HG02798 (cell line): ENCODE data around the gene NSD2.

Experiments used
- ATAC-seq: cut with Tn5 transposase; IDR thresholded peaks from one replicate; pipeline ENCODE4 v1.9.1; 2021; ENCODE audit warnings: mild to moderate bottlenecking; ENCODE audit not compliant: unreplicated experiment, poor library complexity

NSD2 gene

DNA sequence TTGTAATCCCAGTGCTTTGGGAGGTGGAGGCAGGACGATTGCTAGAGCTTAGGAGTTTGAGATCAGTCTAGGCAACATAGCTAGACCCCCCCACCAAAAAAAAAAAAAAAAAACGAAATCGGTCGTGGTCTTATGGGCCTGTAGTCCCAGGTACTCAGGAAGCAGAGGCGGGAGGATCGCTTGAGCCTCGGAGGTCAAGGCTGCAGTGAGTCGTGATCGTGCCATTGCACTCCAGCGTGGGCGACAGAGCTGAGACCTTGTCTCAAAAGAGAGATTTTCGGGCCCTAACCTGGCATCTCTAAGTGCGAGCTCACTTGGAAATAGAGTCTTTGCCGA, 8.3 kb upstream of the NSD2 start:
- ATAC-seq: no peak

DNA sequence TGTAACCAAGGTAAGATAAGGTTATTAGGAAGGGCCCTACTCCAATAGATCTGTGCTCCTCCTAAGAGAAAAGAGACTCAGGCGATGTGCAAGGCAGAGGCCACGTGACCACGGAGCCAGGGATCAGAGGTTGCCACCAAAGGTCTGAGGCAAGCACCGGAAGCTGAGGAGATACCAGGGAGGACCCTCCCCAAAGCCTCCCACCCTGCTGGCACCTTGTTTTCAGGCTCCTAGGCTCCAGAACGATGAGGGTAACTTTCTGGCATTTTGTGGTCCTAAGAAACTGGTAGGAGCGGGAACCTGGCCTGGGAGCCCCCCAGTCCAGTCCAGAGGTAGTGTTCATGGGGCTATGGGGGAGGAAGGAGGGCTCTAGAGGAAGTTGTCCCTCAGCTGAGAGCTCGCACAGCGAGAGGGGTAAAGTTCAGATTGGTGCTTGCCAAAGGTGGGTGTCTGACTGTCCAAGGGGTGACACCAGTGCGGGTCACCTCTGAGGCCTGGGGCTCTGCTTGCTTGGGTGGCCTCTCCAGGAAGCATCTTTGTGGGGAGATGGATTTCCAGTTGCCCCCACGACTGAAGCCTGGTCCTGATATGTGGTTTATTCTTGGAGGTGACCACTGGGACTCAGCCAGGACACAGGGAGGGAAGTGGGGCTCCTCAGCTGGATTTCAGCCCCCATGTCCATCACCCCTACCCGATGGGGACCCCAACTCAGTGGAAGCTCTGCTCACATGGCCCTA, 7.7 kb upstream of the NSD2 start:
- no peak for ATAC-seq

DNA sequence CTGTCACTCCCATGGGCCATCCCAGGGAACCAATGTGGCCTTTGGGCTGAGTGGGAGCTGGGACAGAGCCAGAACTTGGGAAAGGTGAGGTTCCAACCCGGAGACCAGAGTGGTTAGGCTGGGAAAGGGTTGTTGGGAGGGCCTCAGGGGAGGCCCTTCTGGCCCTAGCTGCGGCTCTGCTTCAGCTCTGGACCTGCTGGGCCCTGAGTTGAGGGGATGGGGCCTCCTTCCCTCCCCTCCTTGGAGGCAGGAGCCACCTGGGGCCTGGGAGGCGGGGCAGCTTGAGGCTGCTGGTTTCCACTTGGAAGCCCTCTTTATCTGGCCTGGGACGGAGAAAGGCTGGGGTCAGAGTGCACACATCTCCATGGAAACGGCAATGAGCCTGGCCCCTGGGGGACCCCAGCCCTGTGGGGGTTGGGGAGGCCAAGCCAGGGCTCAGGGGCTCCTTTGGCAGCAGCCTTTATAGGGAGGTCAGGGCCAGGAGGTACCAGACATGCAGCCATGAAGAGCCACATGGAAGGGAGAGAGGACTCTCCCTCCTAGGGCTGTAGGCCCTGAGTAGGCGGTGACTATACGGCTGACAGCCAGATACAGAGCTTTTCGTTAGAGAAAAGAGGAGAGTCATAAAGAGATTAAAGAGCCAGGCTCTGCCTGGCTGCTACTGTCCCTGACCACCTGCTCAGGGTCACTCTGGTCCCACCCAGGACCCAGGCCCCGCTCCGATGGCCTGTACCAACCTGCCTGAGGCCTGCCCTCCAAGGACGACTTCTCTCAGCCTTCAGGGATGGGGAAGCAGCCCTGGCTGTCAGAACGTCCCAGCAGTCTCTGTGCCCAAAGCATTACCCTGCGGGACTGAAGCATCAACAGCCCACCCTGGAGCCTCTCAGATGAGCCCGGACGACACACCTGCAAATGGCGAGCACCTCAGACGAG, 6.9 kb upstream of the NSD2 start:
- no peak for ATAC-seq

DNA sequence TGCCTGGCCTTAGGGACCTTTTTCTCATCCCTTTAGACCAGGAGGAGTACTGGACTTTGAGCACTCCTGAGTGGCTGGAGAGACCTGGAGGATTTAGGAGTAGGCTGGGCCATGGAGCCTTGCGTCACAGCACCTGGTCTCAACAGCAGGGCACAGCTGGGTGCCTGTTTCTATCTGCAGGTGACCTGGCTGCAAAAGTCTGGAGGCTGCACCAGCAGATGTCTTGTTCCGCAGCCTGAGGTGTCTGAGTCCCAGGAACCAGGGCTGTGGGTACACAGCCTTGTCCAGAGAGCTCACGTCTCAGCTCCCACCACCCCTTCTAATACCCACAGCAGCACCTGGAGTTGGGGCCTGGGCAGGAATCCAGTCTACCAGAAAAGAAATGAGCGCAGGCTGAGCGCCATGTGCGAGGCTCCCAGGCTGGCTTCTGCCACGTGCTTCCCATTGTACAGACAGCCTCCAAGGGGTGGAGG, 5.0 kb upstream of the NSD2 start:
- ATAC-seq: no peak

DNA sequence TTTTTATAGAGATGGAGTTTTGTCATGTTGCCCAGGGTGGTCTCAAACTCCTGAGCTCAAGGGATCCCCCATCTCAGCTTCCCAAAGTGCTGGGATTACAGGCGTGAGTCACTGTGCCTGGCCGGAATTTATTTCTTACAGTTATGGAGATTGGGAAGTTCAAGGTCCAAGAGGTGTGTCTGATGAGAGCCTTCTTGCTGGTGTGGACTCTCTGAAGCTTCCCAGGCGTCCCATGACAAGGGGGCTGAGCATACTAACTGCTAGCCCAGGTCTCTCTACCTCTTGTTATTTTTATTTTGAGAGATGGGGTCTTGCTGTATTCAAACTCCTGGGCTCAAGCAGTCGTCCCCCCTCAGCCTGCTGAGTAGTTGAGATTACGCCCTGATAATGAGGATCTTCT, 2.9 kb upstream of the NSD2 start:
- ATAC-seq: no peak

DNA sequence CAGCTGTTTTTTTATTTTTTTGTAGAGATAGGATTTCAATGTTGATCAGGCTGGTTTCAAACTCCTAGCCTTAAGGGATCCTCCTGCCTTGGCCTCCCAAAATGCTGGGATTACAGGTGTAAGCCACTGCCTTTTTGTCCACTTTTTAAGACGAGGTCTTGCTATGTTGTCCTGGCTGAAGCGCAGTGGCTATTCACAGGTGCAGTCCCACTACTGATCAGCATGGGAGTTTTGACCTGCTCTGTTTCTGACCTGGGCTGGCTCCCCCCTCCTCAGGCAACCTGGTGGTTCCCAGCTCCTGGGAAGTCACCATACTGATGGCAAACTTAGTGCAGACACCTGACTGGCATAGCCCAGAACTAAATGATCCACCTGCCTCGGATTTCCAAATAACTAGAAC, 2.3 kb upstream of the NSD2 start:
- ATAC-seq: no peak

DNA sequence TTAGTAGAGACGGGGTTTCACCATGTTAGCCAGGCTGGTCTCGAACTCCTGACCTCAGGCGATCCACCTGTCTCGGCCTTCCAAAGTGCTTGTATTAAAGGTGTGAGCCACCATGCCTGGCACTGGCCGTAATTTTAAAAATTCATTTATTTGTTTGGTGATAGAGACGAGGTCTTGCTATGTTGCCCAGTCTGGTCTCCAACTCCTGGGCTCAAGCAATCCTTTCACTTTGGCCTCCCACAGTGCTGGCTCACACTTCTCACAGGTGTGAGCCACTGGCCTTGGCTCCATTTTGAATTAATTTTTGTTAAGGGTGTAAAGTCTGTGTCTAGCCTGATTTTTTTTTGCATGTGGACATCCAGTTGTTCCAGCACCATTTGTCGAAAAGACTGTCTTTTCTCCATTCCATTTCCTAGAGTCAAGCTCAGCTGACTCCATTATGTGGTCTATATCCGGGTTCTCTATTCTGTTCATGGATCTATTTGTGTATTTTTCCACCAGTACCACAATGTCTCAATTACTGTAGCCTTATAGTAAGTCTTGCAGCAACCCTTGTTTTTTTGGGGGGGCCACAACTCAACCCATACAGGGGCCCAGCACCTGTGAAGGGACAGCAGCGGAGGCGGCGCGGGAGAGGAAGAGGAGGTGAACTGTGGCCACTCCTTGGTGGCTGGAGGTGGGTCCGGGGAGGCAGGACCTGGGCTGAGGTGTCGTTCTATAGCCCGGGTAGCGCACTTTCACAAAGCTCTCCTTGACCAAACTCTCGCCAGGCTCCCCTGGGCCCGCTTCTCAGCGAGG, 1.5 kb upstream of the NSD2 start:
- no peak for ATAC-seq

DNA sequence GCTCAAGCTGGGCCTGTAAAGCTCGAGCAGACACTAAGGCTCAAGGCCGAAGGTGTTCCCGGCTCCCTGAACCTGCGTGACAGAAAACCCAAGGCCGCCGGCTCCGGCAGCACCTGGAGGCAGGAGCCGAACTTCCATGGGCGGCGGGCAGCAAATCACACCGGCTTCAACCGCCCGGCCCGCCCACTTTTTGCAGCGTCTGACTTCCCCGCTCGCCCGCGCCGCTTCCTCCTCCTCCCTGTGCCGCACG, 940 bp upstream of the NSD2 start:
- peak; percentile 46 for ATAC-seq

DNA sequence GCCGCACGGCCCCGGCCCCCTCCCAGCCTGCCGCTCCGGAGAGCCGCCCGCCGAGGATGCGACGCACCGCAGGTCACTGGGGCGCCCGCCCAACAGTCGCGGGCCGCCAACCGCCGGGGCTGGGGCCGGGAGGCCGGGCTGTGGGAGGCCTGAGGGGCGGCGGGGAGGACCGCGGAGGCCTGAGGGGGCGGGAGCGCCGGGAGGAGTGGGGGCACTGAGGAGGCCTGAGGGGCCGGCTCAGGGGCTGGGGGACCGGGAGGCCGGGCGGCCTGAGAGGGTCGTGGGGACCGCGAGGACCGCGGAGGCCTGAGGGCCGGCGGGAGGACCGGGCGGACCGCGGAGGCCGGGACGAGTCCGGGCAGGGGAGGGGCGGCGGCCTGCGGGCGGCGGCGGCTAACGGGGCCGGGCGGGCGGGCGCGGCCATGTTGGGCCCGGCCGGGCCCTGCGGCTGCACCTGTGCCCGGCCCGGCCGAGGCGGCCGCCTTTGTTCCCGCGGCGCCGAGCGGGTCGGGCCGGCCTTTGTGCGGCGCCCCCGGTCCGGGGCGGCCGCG, 353 bp downstream of the NSD2 start:
- peak; percentile 15 for ATAC-seq

DNA sequence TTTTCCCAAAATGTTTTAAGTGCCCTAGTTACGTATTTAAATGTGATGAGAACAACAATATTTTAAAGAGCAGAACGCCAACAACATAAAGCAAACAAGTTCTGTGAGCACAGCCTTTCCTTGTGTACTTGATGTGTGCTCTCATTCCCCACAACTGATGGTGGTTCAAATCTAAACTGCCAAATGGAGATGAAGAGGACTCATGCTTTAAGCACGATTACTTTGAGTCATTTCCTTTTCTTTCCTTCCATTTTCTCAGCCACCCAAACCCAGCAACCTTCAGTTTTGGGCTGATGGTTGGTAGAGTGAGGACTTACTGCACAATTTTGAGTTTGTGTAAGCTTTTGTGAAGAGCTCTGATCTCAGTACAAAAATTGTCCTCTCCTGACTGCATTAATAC, 1.7 kb downstream of the NSD2 start:
- no peak for ATAC-seq

DNA sequence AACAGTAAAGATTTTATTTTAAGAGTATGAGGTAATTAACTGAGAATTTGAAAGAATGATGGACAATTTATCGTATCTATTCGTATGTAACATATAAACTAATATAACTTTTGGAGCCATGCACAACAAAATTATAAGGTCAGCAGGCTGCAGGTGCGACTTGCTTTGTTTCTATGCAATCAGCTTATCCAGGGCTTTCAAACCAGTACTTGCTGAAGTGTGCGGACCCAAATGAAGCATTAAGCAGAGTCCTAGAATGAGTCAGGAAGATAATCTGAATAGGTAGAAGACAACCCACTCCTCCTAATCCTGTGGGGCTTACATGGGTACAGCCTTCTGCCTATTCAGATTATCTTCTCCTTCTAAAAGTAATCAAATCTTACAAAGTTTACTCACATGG, 2.1 kb downstream of the NSD2 start:
- ATAC-seq: no peak

DNA sequence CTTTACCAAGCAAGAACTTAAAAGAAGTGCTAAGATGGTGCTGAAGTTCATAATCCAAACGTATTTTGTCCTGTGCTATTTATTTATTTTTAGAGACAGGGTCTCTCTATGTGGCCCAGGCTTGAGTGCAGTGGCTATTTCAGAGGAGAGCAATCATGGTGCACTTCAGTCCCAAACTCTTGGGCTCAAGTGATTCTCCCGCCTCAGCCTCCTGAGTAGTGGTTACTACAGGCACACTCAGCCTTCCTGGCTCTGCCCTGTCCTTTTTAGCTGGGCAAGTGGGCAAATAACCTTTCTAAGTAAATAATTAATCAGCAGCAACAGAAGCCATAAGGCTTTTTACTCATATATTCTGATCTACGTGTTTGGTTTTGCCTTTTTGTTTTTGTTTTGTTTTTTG, 2.6 kb downstream of the NSD2 start:
- no peak for ATAC-seq

DNA sequence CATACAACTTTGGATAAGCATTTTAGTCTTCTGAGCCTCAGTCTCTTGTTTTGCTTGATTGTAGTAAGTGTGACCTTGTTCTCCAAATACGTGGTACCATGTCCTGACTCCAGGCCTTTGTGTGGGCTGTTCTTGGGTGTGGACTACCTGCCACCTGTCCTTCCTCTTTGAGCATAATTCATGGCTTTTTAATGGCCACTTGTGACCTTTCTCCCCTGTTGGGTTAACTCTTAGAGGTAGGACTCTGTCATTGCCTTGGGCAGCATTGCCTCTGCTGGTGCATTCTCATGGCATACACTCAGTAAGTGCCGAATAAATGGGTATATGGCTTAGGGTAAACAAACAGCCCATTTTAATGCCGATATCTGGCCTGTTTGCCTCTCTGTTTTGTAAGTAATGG, 3.0 kb downstream of the NSD2 start:
- no peak for ATAC-seq

DNA sequence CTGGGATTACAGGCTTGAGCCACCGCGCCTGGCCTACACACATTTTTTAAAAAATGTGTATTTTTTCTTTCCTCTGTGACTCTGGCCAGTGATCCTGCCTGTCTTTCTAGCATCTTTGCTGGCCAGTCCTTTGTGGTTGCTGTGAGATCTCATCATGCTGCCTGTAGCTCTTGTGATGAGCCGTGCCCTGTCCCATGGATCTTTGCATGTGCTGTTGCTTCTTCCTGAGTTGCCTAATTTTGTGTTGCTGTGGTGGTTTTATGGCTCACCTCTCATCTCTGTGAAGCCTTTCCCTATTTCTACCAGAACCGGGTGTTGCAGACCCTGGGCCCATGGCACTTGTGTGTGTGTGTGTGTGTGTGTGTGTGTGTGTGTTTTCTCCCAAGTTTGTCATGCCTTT, 8.3 kb downstream of the NSD2 start:
- no peak for ATAC-seq

DNA sequence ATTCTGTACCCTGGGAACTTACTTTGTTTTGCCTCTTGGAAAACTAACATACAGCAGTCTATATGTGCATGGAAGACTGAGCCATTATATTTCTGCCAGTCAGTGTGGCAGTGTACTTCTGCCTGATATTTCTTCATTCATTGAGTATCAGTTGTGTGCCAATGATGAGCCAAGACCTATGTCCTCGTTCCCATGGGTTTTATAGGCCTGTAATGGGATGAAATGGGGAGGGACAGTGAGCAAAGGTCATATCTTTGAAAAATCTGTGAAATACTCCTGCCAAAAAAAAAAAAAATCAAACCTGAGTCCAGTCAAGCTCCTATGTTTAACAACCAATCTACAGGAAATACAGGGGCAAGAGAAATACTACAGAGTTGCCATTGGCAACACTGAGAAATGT, 9.1 kb downstream of the NSD2 start:
- ATAC-seq: no peak

DNA sequence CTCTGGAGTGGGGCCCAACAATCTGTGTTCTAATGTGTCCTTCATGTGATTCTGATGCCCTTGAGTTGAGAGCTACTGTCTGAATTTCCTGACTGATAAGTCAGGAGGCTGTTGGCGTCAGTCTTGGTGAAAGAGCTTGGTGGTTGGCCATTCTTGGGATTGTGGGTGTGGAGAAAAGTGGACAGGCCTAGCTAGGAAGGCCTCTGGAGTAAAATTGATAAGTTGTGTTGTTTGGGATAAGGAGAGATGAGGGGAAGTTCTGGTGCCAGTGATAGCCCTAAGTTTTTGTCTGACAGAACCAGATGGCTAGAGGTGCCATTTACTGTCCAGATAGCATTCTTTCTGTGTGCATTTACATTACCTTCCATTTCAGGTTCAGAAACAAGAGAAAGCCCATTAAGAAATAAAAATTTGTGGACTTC, 11.7 kb downstream of the NSD2 start:
- ATAC-seq: no peak

DNA sequence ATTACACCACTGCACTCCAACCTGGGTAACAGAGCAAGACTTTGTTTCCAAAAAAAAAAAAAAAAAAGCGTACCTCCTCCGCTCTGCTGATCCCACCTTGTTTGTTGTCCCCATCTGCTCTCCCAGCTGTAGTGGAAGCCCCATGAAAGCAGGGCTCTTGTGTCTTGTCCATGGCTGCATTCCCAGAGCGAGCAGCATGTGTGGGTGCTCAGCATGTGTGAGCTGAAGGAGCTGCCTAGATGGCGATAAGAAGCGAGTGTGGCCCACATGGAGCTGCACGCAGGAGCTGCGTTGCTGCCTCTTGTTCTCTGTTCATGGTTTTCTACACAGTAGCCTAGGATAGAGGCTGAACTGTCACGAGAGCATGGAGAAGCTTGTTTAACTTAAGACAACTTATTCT, 12.4 kb downstream of the NSD2 start:
- ATAC-seq: no peak

DNA sequence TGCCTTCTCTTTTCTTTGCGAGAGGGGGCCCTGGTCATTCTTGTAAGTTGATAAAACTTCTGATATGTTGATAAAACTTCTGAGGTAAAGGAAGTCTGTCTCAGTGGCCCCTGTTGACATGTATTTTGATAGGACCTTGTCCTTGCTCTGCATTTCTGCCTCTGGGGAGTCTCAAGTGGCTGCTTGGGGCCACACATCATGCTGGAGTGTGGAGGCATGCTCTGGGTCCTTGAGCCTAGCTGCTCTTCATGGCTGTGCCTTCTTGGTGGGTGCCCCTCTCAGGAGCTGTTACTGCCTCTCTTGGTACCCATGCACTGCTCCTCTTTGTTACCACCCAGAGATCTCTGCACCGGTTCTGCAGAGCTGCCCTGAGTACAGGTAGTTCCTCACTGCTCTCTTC, 14.2 kb downstream of the NSD2 start:
- ATAC-seq: no peak

DNA sequence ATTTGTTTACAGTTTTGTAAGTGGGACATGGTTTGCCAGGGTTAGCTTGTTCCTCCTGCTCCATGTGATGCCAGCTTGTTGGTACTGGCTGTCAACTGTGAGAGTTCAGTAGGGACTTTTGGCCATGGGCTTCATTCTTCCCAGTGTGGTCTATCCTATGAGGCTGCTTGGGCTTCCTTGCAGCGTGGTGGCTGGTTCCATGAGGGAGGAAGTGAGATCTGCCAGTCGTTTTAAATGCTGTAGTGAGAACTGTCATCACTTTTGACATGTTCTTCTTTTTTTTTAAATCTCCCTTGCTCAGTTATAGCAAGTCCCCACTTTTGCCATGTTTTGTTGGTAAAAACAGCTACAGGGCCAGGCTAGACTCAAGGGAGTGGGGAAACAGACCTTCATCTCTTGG, 15.9 kb downstream of the NSD2 start:
- ATAC-seq: no peak

DNA sequence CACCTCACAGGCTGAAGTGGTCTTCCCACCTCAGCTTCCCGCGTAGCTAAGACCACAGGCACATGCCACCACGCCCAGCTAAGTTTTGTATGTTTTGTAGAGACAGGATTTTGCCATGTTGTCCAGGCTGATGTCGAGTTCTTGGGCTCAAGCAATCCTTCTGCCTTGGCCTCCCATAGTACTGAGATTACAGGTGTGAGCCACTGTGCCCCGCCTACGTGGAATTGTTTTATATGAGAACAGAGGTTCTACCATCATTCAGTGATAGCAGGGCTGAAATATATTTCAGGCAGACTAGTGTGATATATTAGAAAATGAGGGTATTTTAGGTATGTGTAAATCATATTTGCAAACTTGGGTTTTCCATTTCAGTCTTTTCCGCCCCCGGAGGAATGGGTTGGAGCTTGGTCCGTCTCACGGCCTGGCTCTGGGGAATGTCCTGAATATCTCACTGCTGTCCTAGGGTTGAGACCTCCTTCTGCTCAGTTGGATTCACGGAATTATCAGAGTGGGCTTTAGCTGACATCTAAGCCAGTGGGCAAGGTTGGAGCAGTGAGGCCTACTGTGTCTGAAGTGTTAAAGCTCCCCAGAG, 19.9 kb downstream of the NSD2 start:
- no peak for ATAC-seq
